ENCODE measurements around the gene COL15A1.

DNA sequence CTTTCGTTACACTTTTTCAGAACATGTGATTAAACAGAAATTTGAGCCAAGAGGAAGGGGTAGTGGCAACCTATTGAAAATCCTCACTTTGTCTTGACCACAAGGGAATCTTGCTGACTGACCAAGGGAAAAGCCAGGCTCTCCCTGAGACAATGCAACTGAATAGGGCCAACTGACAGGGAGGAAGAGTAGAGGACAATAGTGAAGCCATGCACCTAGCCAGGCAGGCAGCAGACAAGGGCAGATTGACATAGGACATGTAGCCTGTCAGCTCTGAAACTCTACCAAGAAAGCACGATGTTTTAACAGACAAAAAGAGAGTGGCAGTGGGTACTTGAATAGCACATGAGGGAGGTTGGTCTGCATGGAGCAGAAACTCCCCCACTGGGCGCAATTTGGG, 152.7 kb downstream of the COL15A1 start:
- TF ChIP-seq, protein P1, sequence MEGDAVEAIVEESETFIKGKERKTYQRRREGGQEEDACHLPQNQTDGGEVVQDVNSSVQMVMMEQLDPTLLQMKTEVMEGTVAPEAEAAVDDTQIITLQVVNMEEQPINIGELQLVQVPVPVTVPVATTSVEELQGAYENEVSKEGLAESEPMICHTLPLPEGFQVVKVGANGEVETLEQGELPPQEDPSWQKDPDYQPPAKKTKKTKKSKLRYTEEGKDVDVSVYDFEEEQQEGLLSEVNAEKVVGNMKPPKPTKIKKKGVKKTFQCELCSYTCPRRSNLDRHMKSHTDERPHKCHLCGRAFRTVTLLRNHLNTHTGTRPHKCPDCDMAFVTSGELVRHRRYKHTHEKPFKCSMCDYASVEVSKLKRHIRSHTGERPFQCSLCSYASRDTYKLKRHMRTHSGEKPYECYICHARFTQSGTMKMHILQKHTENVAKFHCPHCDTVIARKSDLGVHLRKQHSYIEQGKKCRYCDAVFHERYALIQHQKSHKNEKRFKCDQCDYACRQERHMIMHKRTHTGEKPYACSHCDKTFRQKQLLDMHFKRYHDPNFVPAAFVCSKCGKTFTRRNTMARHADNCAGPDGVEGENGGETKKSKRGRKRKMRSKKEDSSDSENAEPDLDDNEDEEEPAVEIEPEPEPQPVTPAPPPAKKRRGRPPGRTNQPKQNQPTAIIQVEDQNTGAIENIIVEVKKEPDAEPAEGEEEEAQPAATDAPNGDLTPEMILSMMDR (IDR thresholded peaks at IDR 0.05) = no peak
- no peak for TF ChIP-seq ZFX (IDR thresholded peaks at IDR 0.05; ENCODE audit: borderline replicate concordance)
